PC-9 (cell line): ENCODE data around the gene PSG4. TPM values are rescaled to one million over a fixed set of nuclear protein-coding genes. Genes with fewer than 3 reads are reported as not detected.

ENCODE experiments used
- BruUV-seq: library from RNA; stranded (reverse); fragments of 400-500 nt; replicated peaks from 2 replicates; lab custom pipeline; 2021; lab: Mats Ljungman, UMichigan
- CTCF ChIA-PET: fragments of 300-600 bp; sonication (Branson Sonifier 250); formaldehyde crosslinking; loops from one replicate; lab custom pipeline; 2022; ENCODE audit warnings: antibody characterized with exemption; lab: Charles Lee
- POLR2A ChIA-PET: fragments of 300-600 bp; sonication (Branson Sonifier 250); formaldehyde crosslinking; loops from one replicate; lab custom pipeline; 2022; ENCODE audit warnings: antibody characterized with exemption; ENCODE audit not compliant: unreplicated experiment; lab: Charles Lee
- DNase-seq, 2 experiments: peaks; one replicate each; pipeline versions ENCODE4 v3.0.0 to v3.0.0-alpha.2; 2015 to 2022; ENCODE audit warnings: mixed read lengths in 1 of 2
- H2AFZ ChIP-seq: fragments of 200-600 bp; sonication (generic); 2 replicates; pipeline ENCODE4 v1.8.1; 2017; ENCODE audit warnings: antibody characterized with exemption
- H3F3A ChIP-seq: fragments of 200-600 bp; sonication (generic); 2 replicates; pipeline ENCODE4 v1.8.1; 2017; ENCODE audit warnings: antibody characterized with exemption, mild to moderate bottlenecking, low read depth; ENCODE audit not compliant: insufficient read depth
- H3K27ac ChIP-seq: fragments of 200-600 bp; sonication (generic); 2 replicates; pipeline ENCODE4 v1.6.1; 2016; ENCODE audit warnings: mixed run types
- H3K27me3 ChIP-seq: fragments of 200-600 bp; sonication (generic); 2 replicates; pipeline ENCODE4 v1.6.1; 2016; ENCODE audit warnings: low read depth, mixed run types; ENCODE audit not compliant: insufficient read depth
- H3K36me3 ChIP-seq: fragments of 200-600 bp; sonication (generic); 2 replicates; pipeline ENCODE4 v1.6.1; 2016; ENCODE audit warnings: low read depth, mixed run types
- H3K4me1 ChIP-seq: fragments of 200-600 bp; sonication (generic); replicated peaks from 2 replicates; pipeline ENCODE4 v1.6.1; 2016; ENCODE audit warnings: mixed run types; ENCODE audit not compliant: insufficient read depth
- H3K4me2 ChIP-seq: fragments of 200-600 bp; sonication (generic); 2 replicates; pipeline ENCODE4 v1.6.1; 2017; ENCODE audit warnings: mixed run types
- H3K4me3 ChIP-seq: fragments of 200-600 bp; sonication (generic); 2 replicates; pipeline ENCODE4 v1.6.1; 2016; ENCODE audit warnings: mixed run types
- H3K79me2 ChIP-seq: fragments of 200-600 bp; sonication (generic); 2 replicates; pipeline ENCODE4 v1.6.1; 2017; ENCODE audit warnings: low read depth, mixed run types
- H3K9me2 ChIP-seq: fragments of 200-600 bp; sonication (generic); 2 replicates; pipeline ENCODE4 v1.8.1; 2017; ENCODE audit warnings: mild to moderate bottlenecking; ENCODE audit not compliant: insufficient read depth
- H3K9me3 ChIP-seq: fragments of 200-600 bp; sonication (generic); 2 replicates; pipeline ENCODE4 v1.8.1; 2016; ENCODE audit warnings: low read depth; ENCODE audit not compliant: insufficient read depth
- H4K20me1 ChIP-seq: fragments of 200-600 bp; sonication (generic); 2 replicates; pipeline ENCODE4 v1.8.1; 2017; ENCODE audit not compliant: insufficient read depth
- EZH2 ChIP-seq: fragments of 200-600 bp; sonication (generic); IDR thresholded peaks from 2 replicates; pipeline ENCODE4 v1.8.0; 2017; ENCODE audit warnings: antibody characterized with exemption, low read depth
- intact Hi-C: fragments of 100-400 bp; cut with micrococcal nuclease; formaldehyde crosslinking; loops from one replicate; pipeline ENCODE4 v1.10.0; 2022; ENCODE audit not compliant: unreplicated experiment
- total RNA-seq: library from RNA; stranded (reverse); gene quantifications from 2 replicates; pipeline ENCODE4 v1.2.3, GENCODE V29; 2021
- TF ChIP-seq, protein P1 (sequence below): fragments of 200-600 bp; sonication (generic); conservative IDR thresholded peaks from 2 replicates; pipeline ENCODE4 v1.6.1; 2017; ENCODE audit warnings: mixed run types, antibody characterized with exemption, mild to moderate bottlenecking, moderate library complexity

The PSG4 gene
- total RNA-seq, 1 experiment from 2014 or later, result 0.24 TPM

DNA sequence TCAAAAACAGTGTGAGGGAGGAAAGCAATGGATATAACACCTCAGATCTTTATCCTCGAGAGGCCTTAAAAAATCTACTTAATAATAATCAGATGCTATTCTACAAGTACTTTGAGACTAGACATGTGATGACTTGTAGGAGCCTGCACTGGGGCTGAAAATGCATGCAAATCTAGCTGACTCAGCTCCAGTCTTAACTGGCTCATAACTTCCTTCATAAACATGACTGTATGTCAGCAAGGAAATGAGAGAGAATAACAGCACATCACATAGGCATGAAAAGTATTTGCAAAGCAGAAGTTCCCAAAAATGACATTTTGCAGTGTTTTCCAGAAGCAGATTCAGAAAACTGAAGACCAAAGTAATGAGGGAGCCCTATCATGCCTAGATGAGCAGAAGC is 57.2 kb downstream of the PSG4 start:
- Histone ChIP-seq H3K9me2 (no peaks in the 10 kb centered on the region), H3K4me1 (peaks cover 41% of the 10 kb centered on the region), H2AFZ (no peak overlapping the region), H4K20me1 (no peaks in the 10 kb centered on the region), H3F3A (0 out of 2 replicates have a peak, but pooled peaks cover 4% of the 10 kb centered on the region), H3K27me3 (no peaks in the 10 kb centered on the region), H3K4me3 (no peak overlapping the region), H3K27ac (no peak overlapping the region), H3K36me3 (no peaks in the 10 kb centered on the region), H3K79me2 (no peaks in the 10 kb centered on the region), H3K4me2 (no peak overlapping the region), H3K9me3 (no peaks in the 10 kb centered on the region)
- ChIA-PET POLR2A (no interaction called here), CTCF (no interaction called here)
- no TSS peak for BruUV-seq
- TF ChIP-seq EZH2, result no peak
- TF ChIP-seq, protein P1, sequence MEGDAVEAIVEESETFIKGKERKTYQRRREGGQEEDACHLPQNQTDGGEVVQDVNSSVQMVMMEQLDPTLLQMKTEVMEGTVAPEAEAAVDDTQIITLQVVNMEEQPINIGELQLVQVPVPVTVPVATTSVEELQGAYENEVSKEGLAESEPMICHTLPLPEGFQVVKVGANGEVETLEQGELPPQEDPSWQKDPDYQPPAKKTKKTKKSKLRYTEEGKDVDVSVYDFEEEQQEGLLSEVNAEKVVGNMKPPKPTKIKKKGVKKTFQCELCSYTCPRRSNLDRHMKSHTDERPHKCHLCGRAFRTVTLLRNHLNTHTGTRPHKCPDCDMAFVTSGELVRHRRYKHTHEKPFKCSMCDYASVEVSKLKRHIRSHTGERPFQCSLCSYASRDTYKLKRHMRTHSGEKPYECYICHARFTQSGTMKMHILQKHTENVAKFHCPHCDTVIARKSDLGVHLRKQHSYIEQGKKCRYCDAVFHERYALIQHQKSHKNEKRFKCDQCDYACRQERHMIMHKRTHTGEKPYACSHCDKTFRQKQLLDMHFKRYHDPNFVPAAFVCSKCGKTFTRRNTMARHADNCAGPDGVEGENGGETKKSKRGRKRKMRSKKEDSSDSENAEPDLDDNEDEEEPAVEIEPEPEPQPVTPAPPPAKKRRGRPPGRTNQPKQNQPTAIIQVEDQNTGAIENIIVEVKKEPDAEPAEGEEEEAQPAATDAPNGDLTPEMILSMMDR, result no peak
- peak in 1 of 2 experiments; percentile 65 for DNase-seq
- intact Hi-C loops, result no loop called here

Other genes with a start within 250 kb of the PSG4 start
- gene PSG11, start 179.2 kb downstream of the PSG4 start, total RNA-seq, result not detected in 2 replicates
- not detected in 2 replicates for gene PSG2, start 122.9 kb downstream of the PSG4 start, total RNA-seq
- gene PSG5, start 19.1 kb downstream of the PSG4 start, total RNA-seq, result 0.43 and 2.3 TPM in 2 replicates
- gene PSG9, start 63.9 kb upstream of the PSG4 start, total RNA-seq, result not detected in 2 replicates
- 6.0 and 7.8 TPM in 2 replicates for gene CD177, start 148.0 kb upstream of the PSG4 start, total RNA-seq
- not detected in 2 replicates for gene TEX101, start 209.3 kb upstream of the PSG4 start, total RNA-seq